ENCODE data around the gene EPSTI1.

The EPSTI1 gene

GRCh38 chr13:42971691-42972347, 20.2 kb downstream of the EPSTI1 start:
- DNase-seq (ENCODE audit: low spot score), result no peak

GRCh38 chr13:42970824-42971690, 21.0 kb downstream of the EPSTI1 start:
- peak; percentile 62 for DNase-seq (ENCODE audit: low spot score)

GRCh38 chr13:42969565-42970172, 22.4 kb downstream of the EPSTI1 start:
- peak; percentile 67 for DNase-seq (ENCODE audit: low spot score)

- DNase-seq (ENCODE audit: low spot score), result no peak
Observed at GRCh38 chr13:42968906-42969305, 23.1 kb downstream of the EPSTI1 start.

- DNase-seq (ENCODE audit: low spot score), result no peak
Observed at GRCh38 chr13:42967660-42968059, 24.4 kb downstream of the EPSTI1 start.

GRCh38 chr13:42965281-42965680, 26.8 kb downstream of the EPSTI1 start:
- no peak for DNase-seq (ENCODE audit: low spot score)

GRCh38 chr13:42964761-42965161, 27.3 kb downstream of the EPSTI1 start:
- DNase-seq (ENCODE audit: low spot score), result no peak

- no peak for DNase-seq (ENCODE audit: low spot score)
Observed at GRCh38 chr13:42959615-42960014, 32.4 kb downstream of the EPSTI1 start.

GRCh38 chr13:42957881-42958280, 34.2 kb downstream of the EPSTI1 start:
- no peak for DNase-seq (ENCODE audit: low spot score)

GRCh38 chr13:42950181-42950580, 41.9 kb downstream of the EPSTI1 start:
- no peak for DNase-seq (ENCODE audit: low spot score)

GRCh38 chr13:42947925-42948324, 44.1 kb downstream of the EPSTI1 start:
- DNase-seq (ENCODE audit: low spot score), result no peak

- DNase-seq (ENCODE audit: low spot score), result no peak
Observed at GRCh38 chr13:42946927-42947326, 45.1 kb downstream of the EPSTI1 start.

GRCh38 chr13:42929886-42930535, 62.0 kb downstream of the EPSTI1 start:
- no peak for DNase-seq (ENCODE audit: low spot score)

- no peak for DNase-seq (ENCODE audit: low spot score)
Observed at GRCh38 chr13:42926555-42926954, 65.5 kb downstream of the EPSTI1 start.

GRCh38 chr13:42926043-42926442, 66.0 kb downstream of the EPSTI1 start:
- DNase-seq (ENCODE audit: low spot score), result no peak

GRCh38 chr13:42925626-42926025, 66.4 kb downstream of the EPSTI1 start:
- no peak for DNase-seq (ENCODE audit: low spot score)

GRCh38 chr13:42924344-42924743, 67.7 kb downstream of the EPSTI1 start:
- no peak for DNase-seq (ENCODE audit: low spot score)

GRCh38 chr13:42907745-42908144, 84.3 kb downstream of the EPSTI1 start:
- no peak for DNase-seq (ENCODE audit: low spot score)

- DNase-seq (ENCODE audit: low spot score), result no peak
Observed at GRCh38 chr13:42906257-42906656, 85.8 kb downstream of the EPSTI1 start.

GRCh38 chr13:42905579-42905978, 86.5 kb downstream of the EPSTI1 start:
- no peak for DNase-seq (ENCODE audit: low spot score)

- no peak for DNase-seq (ENCODE audit: low spot score)
Observed at GRCh38 chr13:42899266-42899665, 92.8 kb downstream of the EPSTI1 start.

- no peak for DNase-seq (ENCODE audit: low spot score)
Observed at GRCh38 chr13:42895776-42896175, 96.3 kb downstream of the EPSTI1 start.

Measured in hepatic stellate cell (primary cell).